Stomach (tissue), 9 donors: ENCODE results near the gene PCDHB11. TPM values are rescaled to one million over a fixed set of nuclear protein-coding genes. Genes with fewer than 3 reads are reported as not detected.
"Not testable (repeated sequence)": the region's sequence is repeated elsewhere in the genome, so short reads cannot be mapped to it uniquely, and the experiment has no call there.

Source experiments
- DNase-seq, 2 donors: peaks; one replicate each; pipeline versions ENCODE4 v3.0.0 to v3.0.0-alpha.2; 2013 to 2019
- H3K27ac ChIP-seq, 5 donors: fragments of 200-600 bp in 4 of 5; sonication (generic) in 4 of 5; one replicate each; pipeline ENCODE4 v1.5.1; 2013 to 2019; ENCODE audit warnings: mild to moderate bottlenecking in 1 of 5, moderate library complexity in 1 of 5
- H3K27me3 ChIP-seq, 3 donors: fragments of 200-600 bp; sonication (generic); one replicate each; pipeline ENCODE4 v1.5.1; 2017 to 2019; ENCODE audit warnings: mixed run types in 1 of 3
- H3K36me3 ChIP-seq, 4 donors: fragments of 200-600 bp; sonication (generic); 1 replicate in 3 of 4; 2 replicates in 1 of 4; pipeline ENCODE4 v1.5.1; 2016 to 2019
- H3K4me1 ChIP-seq, 4 donors: fragments of 200-600 bp; sonication (generic); one replicate each; pipeline ENCODE4 v1.5.1; 2016 to 2019
- H3K4me3 ChIP-seq, 4 donors: fragments of 200-600 bp; sonication (generic) in 3 of 4; one replicate each; pipeline ENCODE4 v1.5.1; 2016 to 2019; ENCODE audit warnings: mild to moderate bottlenecking in 1 of 4
- H3K9me3 ChIP-seq, 4 donors: fragments of 200-600 bp; sonication (generic); one replicate each; pipeline ENCODE4 v1.5.1; 2016 to 2019
- EP300 ChIP-seq: sonication (generic); formaldehyde crosslinking; IDR thresholded peaks from one replicate; pipeline ENCODE4 v1.6.1; 2017; ENCODE audit warnings: antibody characterized with exemption
- POLR2A ChIP-seq, 4 donors: fragments of 450-650 bp; IDR thresholded peaks; one replicate each; pipeline ENCODE4 v1.6.1; 2016; ENCODE audit warnings: antibody characterized with exemption in 4 of 4, control low read depth in 2 of 4, mild to moderate bottlenecking in 1 of 4, moderate library complexity in 1 of 4
- POLR2AphosphoS5 ChIP-seq, 3 donors: sonication (generic); formaldehyde crosslinking; IDR thresholded peaks; one replicate each; pipeline ENCODE4 v1.6.1; 2016; ENCODE audit warnings: antibody characterized with exemption in 3 of 3
- WGBS, 5 donors: extraction: QIAGEN DNeasy Blood & Tissue Kit in 3 of 5; methylation state at CpG; one replicate each; pipeline versions ENCODE4 v1.1.5 to v1.1.7; 2013 to 2018; 5-methylcytosine and 5-hydroxymethylcytosine counted together
- intact Hi-C: fragments of 100-400 bp; cut with DNase I; formaldehyde crosslinking; loops from one replicate; pipeline ENCODE4 v1.15.1; 2023; ENCODE audit warnings: low total_unique reads
- polyA plus RNA-seq, 3 donors: library from polyadenylated mRNA; stranded (reverse); fragments of 200-250 nt; gene quantifications; one replicate each; pipeline ENCODE4 v1.2.3, GENCODE V29; 2013
- total RNA-seq, 5 donors: library from RNA; depleted of rRNA; stranded (reverse); fragments of >200 nt; gene quantifications; one replicate each; pipeline versions ENCODE4 v1.1.0 to v1.2.3, GENCODE V29; 2014 to 2016
- TF ChIP-seq, protein P1 (sequence below), 7 experiments: fragments of 450-650 bp in 4 of 7; fragments of 200-600 bp in 3 of 7; sonication (generic) in 3 of 7; IDR thresholded peaks; one replicate each; pipeline ENCODE4 v1.5.1; 2016 to 2019; ENCODE audit warnings: antibody characterized with exemption in 7 of 7, control low read depth in 2 of 7, mild to moderate bottlenecking in 1 of 7
- donor health status: healthy with polysubstance abuse.
- donor health status: Bipolar disorder and iron deficiency.
- donor health status: healthy.

The PCDHB11 gene
- total and polyA plus RNA-seq, 8 donors = 0.12 to 4.4 (median 0.97) TPM; not detected in 2

DNA sequence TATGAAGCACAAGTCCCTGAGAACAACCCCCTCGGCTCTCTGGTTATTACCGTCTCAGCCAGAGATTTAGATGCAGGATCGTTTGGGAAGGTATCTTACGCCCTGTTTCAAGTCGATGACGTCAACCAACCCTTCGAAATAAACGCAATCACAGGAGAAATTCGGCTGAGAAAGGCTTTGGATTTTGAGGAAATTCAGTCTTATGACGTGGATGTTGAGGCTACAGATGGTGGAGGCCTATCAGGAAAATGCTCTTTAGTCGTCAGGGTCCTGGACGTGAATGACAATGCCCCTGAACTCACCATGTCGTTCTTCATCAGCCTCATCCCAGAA, 48.5 kb upstream of the PCDHB11 start:
- Histone ChIP-seq H3K27me3 (peaks cover 0 to 44% (median 0%) of the 10 kb centered on the region in 3 donors), H3K36me3 (no peaks in the 10 kb centered on the region), H3K9me3 (peaks cover 5 to 84% (median 63%) of the 10 kb centered on the region in 4 donors), H3K4me1 (no peaks in the 10 kb centered on the region), H3K27ac (no peak overlapping the region), H3K4me3 (no peak overlapping the region)
- no peak for DNase-seq
- WGBS, 5 donors = 22 to 44% (median 36%) methylated on average over 10 to 13 of the region's 13 CpGs
- intact Hi-C loops = no loop called here
- TF ChIP-seq, protein P1, sequence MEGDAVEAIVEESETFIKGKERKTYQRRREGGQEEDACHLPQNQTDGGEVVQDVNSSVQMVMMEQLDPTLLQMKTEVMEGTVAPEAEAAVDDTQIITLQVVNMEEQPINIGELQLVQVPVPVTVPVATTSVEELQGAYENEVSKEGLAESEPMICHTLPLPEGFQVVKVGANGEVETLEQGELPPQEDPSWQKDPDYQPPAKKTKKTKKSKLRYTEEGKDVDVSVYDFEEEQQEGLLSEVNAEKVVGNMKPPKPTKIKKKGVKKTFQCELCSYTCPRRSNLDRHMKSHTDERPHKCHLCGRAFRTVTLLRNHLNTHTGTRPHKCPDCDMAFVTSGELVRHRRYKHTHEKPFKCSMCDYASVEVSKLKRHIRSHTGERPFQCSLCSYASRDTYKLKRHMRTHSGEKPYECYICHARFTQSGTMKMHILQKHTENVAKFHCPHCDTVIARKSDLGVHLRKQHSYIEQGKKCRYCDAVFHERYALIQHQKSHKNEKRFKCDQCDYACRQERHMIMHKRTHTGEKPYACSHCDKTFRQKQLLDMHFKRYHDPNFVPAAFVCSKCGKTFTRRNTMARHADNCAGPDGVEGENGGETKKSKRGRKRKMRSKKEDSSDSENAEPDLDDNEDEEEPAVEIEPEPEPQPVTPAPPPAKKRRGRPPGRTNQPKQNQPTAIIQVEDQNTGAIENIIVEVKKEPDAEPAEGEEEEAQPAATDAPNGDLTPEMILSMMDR (IDR thresholded peaks at IDR 0.05) = no peak
- TF ChIP-seq EP300 (no peak), POLR2A (IDR thresholded peaks at IDR 0.05) (no peak), POLR2AphosphoS5 (IDR thresholded peaks at IDR 0.05) (no peak)

DNA sequence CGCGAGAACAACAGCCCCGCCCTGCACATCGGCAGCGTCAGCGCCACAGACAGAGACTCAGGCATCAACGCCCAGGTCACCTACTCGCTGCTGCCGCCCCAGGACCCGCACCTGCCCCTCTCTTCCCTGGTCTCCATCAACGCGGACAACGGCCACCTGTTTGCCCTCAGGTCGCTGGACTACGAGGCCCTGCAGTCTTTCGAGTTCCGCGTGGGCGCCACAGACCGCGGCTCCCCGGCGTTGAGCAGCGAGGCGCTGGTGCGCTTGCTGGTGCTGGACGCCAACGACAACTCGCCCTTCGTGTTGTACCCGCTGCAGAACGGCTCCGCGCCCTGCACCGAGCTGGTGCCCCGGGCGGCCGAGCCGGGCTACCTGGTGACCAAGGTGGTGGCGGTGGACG, 47.8 kb upstream of the PCDHB11 start:
- intact Hi-C loops, H3K4me3 ChIP-seq, H3K27ac ChIP-seq, DNase-seq, H3K4me1 ChIP-seq, H3K36me3 ChIP-seq: not testable (repeated sequence)
- WGBS, 5 donors = 32 to 75% (median 34%) methylated on average over 14 to 38 of the region's 41 CpGs
- H3K9me3 ChIP-seq = peaks cover 12 to 91% (median 69%) of the 10 kb centered on the region in 4 donors
- H3K27me3 ChIP-seq = peaks cover 0 to 48% (median 0%) of the 10 kb centered on the region in 3 donors

DNA sequence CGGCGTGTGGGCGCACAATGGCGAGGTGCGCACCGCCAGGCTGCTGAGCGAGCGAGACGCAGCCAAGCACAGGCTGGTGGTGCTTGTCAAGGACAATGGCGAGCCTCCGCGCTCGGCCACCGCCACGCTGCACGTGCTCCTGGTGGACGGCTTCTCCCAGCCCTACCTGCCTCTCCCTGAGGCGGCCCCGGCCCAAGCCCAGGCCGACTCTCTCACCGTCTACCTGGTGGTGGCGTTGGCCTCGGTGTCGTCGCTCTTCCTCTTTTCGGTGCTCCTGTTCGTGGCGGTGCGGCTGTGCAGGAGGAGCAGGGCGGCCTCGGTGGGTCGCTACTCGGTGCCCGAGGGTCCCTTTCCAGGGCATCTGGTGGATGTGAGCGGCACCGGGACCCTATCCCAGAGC, 47.3 kb upstream of the PCDHB11 start:
- H3K4me3 ChIP-seq, H3K4me1 ChIP-seq, H3K36me3 ChIP-seq, H3K27ac ChIP-seq, DNase-seq, intact Hi-C loops: not testable (repeated sequence)
- WGBS, 5 donors = 27 to 40% (median 33%) methylated on average over 5 to 36 of the region's 36 CpGs
- H3K9me3 ChIP-seq = peaks cover 16 to 95% (median 73%) of the 10 kb centered on the region in 4 donors
- H3K27me3 ChIP-seq = peaks cover 0 to 52% (median 0%) of the 10 kb centered on the region in 3 donors

DNA sequence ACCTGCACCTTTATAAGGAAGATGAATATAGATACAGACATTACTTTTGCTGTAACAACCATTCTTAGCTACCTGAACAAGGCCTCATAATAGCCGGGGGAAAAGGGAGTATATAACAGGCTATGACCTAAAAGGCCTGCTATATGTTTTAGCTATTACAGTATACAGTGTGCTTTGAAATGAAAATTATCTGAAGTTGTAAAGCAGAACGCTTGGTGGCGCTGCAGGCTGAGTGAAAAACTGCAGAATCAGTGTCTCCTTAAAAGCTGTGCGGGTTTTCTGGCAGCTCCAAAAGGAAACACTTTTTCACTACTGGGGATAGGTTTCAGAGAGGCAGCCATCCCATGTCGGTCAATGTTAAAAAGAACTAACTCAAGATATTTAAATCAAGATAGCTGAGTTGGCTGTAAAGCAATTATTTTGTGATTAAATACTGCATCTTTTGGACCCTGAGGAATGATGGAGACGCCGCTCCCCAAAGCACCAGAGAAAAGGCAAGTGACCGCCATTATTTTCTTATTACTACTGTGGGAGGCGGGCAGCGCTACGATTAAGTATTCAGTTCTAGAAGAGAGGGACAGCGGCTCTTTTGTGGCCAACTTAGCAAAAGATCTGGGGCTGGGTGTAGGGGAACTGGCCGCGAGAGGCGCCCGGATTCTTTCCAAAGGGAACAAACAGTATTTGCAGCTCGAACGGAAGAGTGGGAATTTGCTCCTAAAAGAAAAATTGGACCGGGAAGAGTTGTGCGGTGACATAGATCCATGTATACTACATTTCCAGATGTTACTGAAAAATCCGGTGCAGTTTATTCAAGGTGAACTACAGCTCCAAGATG, 43.7 kb upstream of the PCDHB11 start:
- TF ChIP-seq POLR2AphosphoS5 (IDR thresholded peaks at IDR 0.05) (no peak), EP300 (no peak), POLR2A (IDR thresholded peaks at IDR 0.05) (no peak)
- TF ChIP-seq, protein P1 (IDR thresholded peaks at IDR 0.05) = no peak
- Histone ChIP-seq H3K27me3 (peaks cover 0 to 54% (median 0%) of the 10 kb centered on the region in 3 donors), H3K27ac (no peak overlapping the region), H3K4me3 (no peak overlapping the region), H3K4me1 (no peaks in the 10 kb centered on the region), H3K9me3 (peaks cover 16 to 86% (median 80%) of the 10 kb centered on the region in 4 donors), H3K36me3 (no peaks in the 10 kb centered on the region)
- WGBS, 5 donors = 28 to 42% (median 38%) methylated on average over 21 of the region's 21 CpGs
- DNase-seq = no peak
- intact Hi-C loops = no loop called here

DNA sequence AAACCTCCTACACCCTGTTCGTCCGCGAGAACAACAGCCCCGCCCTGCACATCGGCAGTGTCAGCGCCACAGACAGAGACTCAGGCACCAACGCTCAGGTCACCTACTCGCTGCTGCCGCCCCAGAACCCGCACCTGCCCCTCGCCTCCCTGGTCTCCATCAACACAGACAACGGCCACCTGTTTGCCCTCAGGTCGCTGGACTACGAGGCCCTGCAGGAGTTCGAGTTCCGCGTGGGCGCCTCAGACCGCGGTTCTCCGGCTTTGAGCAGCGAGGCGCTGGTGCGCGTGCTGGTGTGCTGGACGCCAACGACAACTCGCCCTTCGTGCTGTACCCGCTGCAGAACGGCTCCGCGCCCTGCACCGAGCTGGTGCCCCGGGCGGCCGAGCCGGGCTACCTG, 42.1 kb upstream of the PCDHB11 start:
- H3K4me3 ChIP-seq, H3K36me3 ChIP-seq, intact Hi-C loops, H3K27ac ChIP-seq, DNase-seq, H3K4me1 ChIP-seq: not testable (repeated sequence)
- 27 to 64% (median 39%) methylated on average over 17 to 38 of the region's 38 CpGs for WGBS, 5 donors
- H3K9me3 ChIP-seq = peaks cover 16 to 80% (median 67%) of the 10 kb centered on the region in 4 donors
- H3K27me3 ChIP-seq = peaks cover 0 to 38% (median 0%) of the 10 kb centered on the region in 3 donors

DNA sequence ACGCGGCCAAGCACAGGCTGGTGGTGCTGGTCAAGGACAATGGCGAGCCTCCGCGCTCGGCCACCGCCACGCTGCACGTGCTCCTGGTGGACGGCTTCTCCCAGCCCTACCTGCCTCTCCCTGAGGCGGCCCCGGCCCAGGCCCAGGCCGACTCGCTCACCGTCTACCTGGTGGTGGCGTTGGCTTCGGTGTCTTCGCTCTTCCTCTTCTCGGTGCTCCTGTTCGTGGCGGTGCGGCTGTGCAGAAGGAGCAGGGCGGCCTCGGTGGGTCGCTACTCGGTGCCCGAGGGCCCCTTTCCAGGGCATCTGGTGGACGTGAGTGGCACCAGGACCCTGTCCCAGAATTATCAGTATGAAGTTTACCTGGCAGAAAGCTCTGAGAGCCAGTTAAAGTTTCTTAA, 41.5 kb upstream of the PCDHB11 start:
- 26 to 61% (median 40%) methylated on average over 8 to 21 of the region's 28 CpGs for WGBS, 5 donors

More for the DNA sequence above, 41.5 kb upstream of the PCDHB11 start:
- intact Hi-C loops, H3K27ac ChIP-seq, H3K4me1 ChIP-seq, DNase-seq, H3K4me3 ChIP-seq, H3K36me3 ChIP-seq: not testable (repeated sequence)
- H3K27me3 ChIP-seq = peaks cover 0 to 36% (median 0%) of the 10 kb centered on the region in 3 donors
- H3K9me3 ChIP-seq = peaks cover 16 to 82% (median 68%) of the 10 kb centered on the region in 4 donors
